GM19438 (cell line): ENCODE measurements around the gene TPRN.

Experiments
- ATAC-seq: cut with Tn5 transposase; IDR thresholded peaks from one replicate; pipeline ENCODE4 v1.9.1; 2021; ENCODE audit warnings: low read depth; ENCODE audit not compliant: unreplicated experiment

The TPRN gene

GRCh38 chr9:137191245-137191644, 9.3 kb downstream of the TPRN start:
- ATAC-seq, result no peak

DNA sequence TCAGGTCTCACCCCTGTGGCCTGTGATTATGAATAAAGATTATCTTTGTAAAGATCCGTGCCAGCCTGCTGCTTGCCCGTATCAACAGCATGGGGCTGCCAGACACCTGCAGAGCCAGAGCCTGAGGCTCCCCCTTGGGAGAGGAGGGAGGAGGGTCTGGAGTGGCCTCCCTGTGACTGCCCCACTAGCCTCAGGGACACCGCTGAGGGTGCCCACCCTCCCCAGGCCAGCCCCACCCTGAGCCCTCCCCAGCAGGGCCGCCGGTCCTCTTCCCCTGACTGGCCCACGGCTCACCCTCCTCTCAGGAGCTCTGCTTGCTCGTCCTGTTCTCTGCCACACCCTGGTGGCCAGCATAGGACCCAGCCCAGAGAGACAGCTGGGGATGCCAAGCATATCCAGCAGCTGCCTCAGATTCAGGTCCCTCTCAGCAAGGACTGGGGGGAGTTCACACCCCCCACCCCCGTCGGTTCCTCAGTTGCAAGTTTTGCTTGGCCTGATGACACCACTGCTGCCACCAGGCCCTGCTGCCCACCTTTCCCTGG, 10.2 kb downstream of the TPRN start:
- no peak for ATAC-seq

DNA sequence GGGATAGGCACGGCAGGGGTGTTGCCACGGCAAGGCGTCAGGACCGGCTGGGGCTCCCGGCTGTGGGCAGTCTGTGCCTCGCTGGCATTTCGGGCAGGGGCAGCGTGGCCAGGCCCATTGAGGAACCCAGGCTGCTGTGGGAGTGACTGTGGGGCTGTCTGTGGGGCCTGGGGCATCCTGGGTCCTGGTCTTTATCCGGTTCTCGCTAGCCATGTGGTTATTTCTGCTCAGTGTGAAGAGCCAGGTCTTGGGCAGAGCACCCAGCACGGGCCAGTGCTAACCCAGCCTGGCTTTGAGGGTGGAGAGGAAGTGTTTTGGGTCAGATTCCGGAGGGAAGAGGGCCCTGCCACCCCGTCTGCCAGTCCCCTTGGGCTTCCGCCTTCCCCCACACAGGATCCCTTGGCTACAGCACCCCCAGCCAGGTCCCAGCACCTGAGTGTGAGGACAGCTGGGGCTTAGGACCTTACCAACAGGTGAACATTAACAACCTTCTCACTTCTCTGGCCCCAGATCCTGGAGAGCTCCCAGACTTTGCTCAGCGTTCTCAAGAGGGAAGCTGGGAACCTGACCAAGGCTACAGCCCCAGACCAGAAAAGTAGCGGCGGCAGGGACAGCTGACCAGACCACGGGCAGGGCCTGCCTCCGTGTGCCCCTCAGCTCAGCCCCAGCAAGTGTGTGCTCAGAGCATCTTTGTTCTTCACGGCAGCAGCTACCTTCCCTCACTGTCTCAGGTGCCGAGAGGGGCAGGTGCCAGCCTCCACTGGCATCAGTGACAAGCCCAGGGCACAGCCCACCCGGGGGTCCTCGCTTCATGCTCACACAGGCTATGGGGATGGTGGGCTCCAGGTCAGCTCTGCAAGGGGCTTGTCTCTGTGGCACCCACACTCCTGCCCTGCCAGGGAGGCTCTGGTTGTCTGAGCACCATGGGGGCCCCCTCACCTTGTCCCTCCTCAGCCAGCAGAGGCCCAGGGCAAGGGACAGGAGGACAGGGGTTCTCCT, 10.9 kb downstream of the TPRN start:
- ATAC-seq, result no peak

- ATAC-seq, result peak; percentile 75
Measured at GRCh38 chr9:137188490-137189296, 11.8 kb downstream of the TPRN start, which contains the start of the genes ANAPC2 and SSNA1. TSS of gene ANAPC2 (minus strand) at chr9:137188560. CDS start at chr9:137188532, 28 bp downstream. TSS of gene SSNA1 (plus strand) at chr9:137188676. CDS start at chr9:137188727, 51 bp downstream.

GRCh38 chr9:137188086-137188489, 12.5 kb downstream of the TPRN start:
- no peak for ATAC-seq

GRCh38 chr9:137187386-137187785, 13.2 kb downstream of the TPRN start:
- no peak for ATAC-seq

GRCh38 chr9:137186385-137186784, 14.2 kb downstream of the TPRN start:
- no peak for ATAC-seq

- no peak for ATAC-seq
Measured at GRCh38 chr9:137185921-137186320, 14.6 kb downstream of the TPRN start.

GRCh38 chr9:137184881-137185660, 15.5 kb downstream of the TPRN start:
- no peak for ATAC-seq

DNA sequence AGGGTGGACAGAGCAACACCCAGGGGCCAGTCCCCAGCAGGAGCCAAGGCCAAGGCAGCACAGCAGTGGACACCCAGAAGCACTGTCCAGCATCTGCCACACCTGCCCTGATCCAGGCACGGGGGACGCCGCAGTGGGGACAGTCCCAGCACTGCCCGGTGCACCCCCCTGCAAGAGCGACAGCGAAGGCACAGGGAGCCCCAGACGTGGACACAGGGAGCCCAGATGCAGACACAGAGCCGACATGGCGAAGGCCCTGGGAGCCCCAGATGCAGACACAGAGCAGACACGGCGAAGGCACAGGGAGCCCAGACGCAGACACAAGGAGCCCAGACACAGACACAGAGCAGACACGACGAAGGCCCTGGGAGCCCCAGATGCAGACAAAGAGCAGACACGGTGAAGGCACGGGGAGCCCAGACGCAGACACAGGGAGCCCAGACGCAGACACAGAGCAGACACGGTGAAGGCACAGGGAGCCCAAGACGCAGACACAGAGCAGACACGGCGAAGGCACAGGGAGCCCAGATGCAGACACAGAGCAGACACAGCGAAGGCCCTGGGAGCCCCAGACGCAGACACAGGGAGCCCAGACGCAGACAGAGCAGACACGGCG, 16.5 kb downstream of the TPRN start:
- no peak for ATAC-seq

- ATAC-seq, result no peak
Measured at GRCh38 chr9:137182836-137183235, 17.7 kb downstream of the TPRN start.

DNA sequence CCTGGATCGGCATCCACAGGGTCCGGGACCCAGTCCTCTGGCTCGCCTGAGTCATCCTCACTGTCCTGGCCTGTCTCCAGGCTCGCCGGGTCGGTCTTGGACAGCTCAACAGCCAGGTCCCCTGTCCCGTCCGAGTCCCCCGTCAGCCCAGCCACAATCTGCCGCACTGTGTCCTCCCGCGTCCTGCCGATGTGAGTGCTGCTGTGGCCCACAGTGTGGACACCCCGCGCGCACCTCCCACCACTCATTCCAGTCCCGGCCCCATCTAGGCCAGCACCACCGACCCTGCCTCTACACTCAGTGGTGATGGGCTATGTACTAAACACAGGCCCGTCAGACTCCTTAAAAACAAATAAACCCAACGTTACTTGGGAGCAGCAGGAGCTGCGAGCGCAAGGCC, 18.9 kb downstream of the TPRN start:
- no peak for ATAC-seq

- no peak for ATAC-seq
Measured at GRCh38 chr9:137180491-137180890, 20.1 kb downstream of the TPRN start.

- no peak for ATAC-seq
Measured at GRCh38 chr9:137179761-137180160, 20.8 kb downstream of the TPRN start.

GRCh38 chr9:137178939-137179630, 21.5 kb downstream of the TPRN start:
- ATAC-seq, result no peak

- ATAC-seq, result no peak
Measured at GRCh38 chr9:137178201-137178938, 22.2 kb downstream of the TPRN start.

- ATAC-seq, result no peak
Measured at GRCh38 chr9:137176302-137177182, 24.0 kb downstream of the TPRN start.
